NCI-H2107 (cell line): ENCODE measurements around the gene KDSR.

Experiments used
- DNase-seq: peaks from one replicate; lab custom pipeline; 2025; lab: John Stamatoyannopoulos, UW

KDSR gene

GRCh38 chr18:63283305-63284094 is 83.5 kb downstream of the KDSR start:
- no peak for DNase-seq

- DNase-seq, result no peak
Measured at GRCh38 chr18:63282793-63283192, 84.2 kb downstream of the KDSR start.
